Suppressor macrophage treated with lipopolysaccharide for 4 hours (primary cell): ENCODE results near the gene PRDM5.
A peak's percentile ranks its signal among the peaks of the same experiment; 100 is the strongest.

Experiments
- DNase-seq: peaks from one replicate; pipeline ENCODE4 v3.0.0-alpha.2; 2020

The PRDM5 gene

DNA sequence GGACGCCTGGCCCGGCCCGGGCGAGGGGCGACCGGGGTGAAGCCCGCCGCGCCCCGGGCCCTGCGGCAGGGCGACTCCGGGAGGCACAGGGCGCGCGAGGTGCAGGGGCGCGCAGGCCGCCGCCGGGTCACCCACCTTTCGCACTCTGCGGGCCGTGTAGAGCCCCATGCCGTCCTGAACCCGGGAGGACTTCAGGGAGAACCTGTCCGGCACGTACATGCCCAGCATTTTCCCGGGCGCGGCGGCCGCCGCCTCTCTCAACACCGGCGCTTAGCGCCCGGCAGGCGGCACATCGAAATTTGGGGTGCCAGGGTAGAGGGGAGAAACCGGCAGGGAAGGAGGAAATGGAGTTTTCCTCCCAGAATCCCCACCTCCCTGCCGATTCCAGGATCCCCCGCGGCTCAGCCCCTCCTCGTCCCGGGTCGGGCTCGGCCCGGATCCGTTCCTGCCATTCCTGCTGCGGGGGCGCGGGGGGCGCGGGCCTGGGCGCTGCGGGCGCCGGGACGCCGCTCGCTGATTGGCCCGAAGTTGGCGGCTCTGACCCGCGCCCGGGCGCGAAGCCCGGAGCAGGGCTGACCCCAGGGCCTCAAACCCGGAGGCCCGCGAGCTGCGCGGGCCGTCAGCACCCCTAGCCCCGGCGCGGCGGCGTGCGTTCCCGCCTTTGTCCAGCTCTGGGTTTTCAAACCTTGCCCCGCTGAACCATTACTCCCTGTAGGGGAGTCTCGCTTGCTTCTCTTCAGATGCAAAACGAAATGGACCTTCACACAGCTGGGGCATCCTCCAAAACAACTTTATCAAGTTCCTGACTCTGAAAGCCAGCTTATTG, at the start of gene PRDM5:
PRDM5 (minus strand) TSS at position 346 of the 826 bp plus-strand sequence; CDS start at position 228, 118 bp downstream.
- DNase-seq = no peak

DNA sequence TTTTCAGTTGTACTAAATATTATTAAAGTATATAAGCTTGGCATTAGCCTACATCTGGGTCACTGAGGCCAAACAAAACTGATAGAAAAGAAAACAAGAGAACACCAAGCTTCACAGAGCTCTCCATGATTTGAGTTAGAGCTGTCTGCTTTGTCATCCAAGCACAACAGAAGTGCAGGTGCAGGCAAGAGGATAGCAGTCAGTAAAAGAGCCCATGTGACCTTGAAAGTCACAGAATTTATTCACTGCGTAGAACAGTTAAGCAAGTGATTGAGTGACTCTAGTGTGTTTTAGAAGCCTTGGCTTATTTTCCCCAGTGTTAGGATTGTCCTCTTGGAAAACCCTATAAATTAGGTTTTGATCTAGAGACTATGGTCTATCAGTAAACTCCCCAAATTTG, 49.4 kb upstream of the PRDM5 start:
- DNase-seq = no peak

DNA sequence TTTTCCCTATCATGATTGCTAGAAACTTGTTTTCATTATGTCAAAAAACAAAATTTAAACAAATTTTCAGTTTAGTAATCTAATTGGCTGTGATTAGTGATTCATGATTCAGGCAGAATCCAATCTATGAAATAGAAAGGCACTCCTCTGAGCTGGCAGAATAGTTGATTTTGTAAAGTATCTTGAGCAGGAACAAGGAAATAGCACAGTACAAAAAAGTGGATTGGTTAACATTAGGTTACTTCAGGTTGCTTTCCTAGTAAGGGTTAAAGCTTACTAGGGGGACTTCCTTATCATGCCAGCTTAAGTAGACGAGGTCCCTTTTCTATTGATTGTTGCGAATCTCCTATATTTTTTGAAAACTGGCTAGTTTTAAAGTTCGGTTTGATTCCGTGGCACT, 43.4 kb upstream of the PRDM5 start:
- no peak for DNase-seq

DNA sequence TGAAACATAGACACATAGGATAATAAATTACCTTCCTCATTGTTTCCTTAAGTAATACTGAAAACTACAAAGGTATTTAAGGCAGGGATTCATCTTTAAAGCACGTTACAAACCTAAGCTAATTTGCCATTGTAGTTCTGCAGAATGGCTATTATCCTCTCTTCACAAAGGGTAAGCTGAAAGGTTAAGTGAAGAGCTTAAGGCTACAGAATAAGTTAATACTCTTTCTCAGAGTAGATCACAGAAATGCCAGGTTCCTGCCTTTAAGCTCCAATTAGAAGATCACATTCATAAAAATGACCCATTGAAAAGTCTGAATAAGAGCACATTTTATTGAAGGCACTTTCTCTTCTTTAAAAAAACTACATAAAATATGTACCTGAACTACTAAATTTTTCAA, 42.1 kb upstream of the PRDM5 start:
- DNase-seq = no peak

DNA sequence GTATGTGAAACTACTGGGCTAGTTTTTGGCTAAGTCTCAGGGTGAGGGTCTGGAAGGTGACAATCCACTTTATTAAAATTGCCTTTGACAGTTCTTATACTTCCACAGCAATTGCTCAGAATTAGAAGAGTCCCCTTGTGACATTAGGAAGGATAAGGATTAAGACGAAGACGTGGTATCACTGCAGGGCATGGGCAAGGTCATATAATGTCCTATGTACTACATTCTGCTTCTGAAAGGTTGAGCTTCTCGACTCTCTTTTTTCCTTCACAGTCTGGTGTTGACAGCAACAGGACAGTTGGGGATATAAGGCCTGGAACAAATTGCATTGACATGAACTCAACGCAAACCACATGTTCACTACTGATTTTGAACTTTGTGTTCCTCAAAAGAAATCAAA, 40.9 kb upstream of the PRDM5 start:
- no peak for DNase-seq

DNA sequence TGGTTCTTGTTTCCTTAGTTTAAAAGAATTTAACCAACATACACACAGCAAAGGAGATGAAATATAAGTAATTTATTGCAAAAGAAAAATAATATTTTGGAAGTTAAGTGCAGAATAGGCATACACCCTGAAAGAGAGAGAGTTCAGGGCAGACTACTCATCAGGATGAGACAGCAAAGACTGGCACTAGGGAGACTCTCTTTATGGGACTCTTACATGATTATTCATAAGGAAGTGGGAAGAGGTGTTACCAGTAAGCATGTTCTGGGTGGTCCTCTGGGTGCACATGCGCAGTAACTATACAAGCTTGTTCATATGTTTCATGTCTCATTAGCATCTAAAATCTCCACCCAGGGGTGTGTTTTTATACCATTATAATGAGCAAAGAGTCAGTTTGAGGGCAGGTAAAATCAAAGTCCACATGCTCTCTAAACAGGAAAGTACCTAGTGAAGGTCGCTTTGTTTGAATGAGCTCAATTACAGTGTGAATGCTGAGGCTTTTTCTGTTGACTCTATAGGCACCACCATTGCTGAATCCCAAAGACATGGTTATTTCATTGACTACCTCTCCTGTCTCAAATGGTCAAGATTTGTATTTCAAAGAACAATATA, 38.2 kb upstream of the PRDM5 start:
- no peak for DNase-seq

DNA sequence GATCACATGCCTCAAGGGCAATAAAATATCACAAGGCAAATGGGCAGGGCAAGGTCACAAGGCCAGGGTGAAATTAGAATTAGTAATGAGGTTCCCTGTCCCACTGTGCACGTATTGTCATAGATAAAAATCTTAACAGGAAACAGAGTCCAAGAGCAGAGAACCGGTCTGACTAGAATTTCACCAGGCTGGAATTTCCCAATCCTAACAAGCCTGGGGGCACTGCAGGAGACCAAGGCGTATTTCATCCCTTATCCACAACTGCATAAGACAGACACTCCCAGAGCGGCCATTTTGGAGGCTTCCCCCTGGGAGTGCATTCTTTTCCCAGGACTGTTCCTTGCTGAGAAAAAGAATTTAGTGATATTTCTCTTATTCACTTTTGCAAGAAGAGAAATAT, 25.9 kb upstream of the PRDM5 start:
- no peak for DNase-seq

DNA sequence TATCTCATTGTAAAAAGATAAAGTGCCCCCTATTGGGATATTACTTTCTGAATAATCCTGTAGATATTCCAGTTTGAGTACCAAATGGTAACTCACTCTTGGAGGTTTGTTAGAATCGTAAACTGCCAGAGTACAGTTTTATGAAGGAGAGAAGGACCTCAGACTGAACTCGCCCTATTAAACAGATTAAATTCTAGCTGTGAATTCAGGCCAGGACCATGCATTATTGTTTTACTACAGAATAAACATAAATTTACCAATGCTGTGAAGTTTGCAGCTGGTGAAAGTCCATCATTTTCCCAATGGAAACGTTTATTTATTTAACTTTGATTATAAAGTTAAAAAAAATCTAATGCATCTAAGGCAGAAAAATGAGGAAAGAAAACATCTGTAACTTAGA, 20.2 kb upstream of the PRDM5 start:
- no peak for DNase-seq

DNA sequence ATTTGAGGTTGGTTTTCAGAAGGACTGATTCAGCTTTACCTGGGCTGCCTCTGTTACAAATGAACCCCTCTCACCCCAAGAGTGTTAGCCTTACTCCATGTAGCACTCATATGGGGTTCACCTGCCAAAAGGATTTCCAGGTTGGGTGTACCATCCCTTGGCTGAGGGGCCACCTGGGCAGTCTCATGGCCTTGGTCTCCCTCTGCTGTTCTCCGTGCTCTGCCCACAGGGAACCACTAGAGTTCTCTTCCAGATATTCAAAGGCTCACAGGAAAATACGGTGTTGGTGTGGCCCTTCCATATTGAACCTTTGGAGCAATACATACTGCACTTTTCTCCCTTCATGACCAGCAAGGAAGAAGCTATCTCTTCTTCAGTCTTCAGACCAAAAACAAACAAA, 18.0 kb upstream of the PRDM5 start:
- DNase-seq = no peak

DNA sequence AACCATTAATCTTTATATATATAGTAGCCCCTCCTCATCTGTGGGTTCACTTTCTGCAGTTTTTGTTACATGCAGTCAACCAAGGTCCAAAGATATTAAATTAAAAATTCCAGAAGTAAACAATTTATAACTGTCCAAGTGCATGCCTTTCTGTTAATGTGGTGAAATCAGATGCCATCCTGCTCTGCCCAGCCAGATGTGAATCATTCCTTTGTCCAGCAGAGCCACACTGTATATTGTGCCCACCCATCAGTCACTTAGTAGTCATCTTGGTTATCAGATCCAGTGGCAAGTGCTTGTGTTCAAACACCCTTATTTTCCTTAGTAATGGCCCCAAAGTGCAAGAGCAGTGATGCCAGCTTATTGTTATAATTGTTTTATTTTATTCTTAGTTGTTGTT, 17.2 kb upstream of the PRDM5 start:
- DNase-seq = no peak

DNA sequence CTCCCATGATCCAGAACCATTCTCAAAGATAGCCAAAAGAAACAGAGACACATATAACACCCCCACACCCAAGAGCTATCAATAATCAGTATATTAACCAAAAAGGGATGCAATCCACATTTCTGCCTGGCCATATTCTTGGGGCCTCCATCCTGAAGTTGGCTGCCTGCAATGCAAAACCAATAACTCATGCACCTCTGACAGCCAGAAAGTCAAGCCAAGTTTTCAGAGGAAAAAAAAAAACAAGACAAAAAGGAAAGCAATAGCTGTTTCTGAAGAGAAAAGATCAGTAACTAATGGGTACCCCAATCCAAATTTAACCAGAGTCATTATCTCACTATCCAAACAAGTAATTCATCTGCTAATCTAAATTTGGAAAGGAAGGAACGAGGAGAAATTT, 7.3 kb upstream of the PRDM5 start:
- DNase-seq = no peak

DNA sequence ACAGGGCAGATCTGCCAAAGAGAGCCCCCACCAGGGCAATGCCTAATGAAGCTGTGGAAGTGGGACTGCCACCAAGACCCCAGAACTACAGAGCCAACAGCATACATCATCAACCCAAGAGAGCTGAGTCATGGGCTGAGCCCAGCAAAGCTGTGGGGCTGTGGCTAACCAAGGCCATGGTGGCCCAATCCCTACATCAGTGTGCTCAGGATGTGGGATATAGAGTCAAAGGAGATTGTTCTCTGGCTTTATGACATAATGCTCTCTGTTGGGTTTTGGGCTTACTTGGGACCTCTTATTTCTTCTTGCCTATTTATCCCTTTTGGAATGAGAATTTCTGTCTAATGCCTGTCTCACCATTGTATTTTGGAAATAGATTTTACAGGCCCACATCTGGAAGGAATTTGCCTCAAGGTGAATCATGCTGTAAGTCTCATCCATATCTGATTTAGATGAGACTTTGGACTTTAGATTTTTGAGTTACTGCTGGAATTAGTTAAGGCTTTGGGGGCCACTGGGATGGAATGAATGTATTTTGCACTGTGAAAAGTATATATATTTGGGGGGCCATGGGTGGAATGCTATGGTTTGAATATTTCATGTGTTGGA, 5.4 kb upstream of the PRDM5 start:
- no peak for DNase-seq

DNA sequence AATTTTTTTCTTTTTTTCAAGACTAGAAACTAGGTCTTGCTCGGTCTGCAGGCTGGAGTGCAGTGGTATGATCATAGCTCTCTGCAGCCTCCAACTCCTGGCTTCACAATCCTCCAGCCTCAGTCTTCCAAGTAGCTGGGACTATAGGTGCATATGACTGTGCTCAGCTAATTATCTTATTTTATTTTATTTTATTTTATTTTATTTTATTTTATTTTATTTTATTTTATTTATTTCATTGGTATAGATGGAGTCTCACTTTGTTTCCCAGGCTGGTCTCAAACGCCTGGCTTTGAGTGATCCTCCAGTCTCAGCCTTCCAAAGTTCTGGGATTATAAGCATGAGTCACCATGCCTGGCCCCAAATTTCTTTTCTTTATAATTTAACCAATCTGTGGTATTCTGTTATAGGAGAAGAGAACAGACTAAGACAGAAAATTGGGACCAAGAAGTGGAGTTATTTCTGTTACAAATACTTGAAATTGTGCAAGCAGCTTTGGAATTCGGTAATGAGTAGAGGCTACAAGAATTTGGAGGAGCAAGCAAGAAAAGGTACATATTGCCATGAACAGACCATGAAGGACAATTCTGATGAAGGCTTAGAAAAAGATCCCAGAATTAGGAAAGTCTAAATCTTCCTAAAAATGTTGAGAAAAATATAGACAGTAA, 4.0 kb upstream of the PRDM5 start:
- no peak for DNase-seq

DNA sequence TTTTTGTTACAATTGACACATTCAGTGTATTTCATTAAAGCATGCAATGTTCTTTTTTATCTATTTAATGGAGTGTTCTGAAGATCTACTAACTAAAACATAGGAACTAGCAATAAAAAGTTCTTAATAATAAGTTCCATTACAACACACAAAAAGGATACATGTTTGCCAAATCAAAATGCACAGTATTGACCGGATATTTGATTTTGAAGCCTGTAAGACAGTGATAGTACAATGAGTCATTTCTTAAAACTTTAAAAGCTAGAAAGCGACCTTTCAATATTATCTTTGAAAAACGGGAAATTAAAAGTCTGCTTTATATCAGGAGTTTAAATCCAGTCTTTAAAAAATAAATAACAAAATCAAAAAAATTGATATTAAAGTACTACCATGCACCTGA, 2.4 kb upstream of the PRDM5 start:
- no peak for DNase-seq

DNA sequence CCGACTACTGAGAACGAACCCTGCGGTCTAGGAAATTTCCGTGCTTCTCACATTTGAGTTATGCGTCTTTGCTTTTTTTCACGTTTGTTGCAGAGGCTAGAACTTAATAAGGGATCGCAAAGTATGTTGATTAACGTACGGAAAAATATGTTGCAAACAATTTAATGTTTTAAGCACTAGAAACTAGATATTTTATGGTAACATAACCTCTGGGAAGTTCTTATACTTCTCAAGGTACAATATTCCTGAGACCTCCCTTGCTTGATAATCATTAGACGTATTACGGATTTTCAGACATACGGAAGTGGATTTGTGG, 639 bp upstream of the PRDM5 start:
- DNase-seq = no peak

DNA sequence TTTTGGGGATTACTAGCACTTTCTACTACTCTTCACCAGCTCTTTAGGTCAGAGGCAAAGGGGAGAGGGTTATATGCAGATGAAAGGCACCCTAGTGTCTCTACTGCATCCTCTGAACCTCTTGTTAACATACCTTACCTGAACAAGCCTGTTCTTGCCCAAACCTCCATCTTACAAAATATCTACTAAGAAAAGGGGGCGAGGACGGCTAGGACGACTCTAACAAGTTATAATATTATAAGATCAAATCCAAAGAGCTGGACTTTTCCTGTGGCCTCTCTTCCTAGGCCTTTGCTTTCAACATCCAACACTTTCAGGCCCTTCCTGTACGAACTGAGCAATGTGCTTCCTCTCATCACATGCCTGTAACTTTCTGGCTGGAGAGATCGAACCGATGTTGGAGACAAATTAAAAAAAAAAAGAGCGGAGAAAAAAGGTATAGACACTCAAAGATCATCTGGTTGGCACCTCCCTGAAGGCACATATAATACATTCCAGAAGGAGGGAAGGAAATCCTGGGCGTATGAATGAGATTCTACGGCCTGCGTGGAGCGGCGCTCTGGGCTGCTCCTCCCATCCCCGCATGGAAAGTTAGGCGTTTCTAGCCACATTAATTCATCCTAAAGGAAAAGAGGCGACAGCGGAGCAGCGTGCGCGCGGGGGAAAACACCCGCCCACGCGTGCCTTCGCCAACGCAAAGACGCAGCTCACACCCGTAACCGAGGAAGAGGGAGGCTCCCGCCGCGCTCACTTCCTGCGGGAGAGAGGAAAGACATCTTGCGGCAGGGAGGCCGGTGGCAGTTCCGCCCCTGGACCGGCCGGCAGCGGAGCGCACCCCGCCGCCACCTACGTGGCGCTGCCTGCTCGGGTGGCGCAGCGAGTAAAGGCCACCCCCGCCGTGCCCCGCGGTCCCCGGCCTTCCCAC, 808 bp downstream of the PRDM5 start:
- DNase-seq = peak; percentile 14

DNA sequence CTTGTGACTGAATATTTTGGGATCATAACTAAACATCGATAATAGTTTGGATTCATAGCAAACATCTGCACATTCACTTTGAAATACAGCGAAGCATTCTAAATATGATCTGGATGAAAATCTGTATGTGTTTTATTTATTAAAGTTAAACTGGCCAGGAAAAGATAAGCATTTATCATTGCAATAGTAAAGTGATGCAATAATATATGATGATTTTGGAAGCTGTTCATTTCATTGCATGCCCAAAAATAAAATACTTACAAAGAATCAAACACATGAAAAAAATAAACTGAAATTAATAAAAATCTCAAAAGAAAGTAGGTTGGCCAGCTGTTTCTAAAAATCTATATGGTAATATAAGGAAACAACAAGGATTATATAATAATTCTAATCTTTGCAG, 1.9 kb downstream of the PRDM5 start:
- DNase-seq = no peak

DNA sequence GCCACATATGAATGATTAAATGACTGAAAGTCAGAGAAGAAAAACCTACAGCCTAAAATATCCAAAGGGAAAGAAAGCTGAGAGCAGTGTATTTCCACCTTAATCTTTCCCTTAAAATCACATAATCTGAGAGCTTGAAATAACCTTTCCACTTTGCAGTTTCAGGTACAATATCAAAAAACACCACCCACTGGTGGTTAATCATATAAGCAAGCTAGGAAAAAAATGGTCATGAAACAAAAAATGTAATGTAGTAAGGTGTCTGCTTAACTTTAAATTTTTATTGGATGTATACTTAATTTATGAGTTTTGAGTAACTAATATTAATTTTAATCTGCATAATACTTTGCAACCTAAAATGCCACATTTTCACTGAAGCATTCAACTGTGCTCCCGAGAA, 3.2 kb downstream of the PRDM5 start:
- DNase-seq = no peak

DNA sequence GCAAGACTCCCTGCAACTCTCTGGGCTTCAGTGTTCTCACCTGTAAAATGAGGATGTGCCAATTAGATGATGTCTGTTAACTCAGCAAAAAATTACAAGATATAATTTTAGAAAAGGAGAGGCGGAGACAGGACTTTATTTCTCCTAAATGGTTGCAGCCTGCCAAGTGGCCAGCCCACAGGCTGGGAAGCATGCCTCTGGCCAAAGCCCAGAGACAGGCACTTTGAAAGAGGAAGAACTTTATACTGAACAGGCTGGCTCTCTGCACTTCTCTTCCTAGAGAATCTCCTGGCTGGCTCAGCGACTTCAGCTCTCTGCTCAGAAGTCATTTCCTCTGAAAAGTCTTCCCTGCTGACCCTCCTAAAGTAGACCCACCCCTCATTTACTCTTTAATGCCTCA, 3.7 kb downstream of the PRDM5 start:
- no peak for DNase-seq

DNA sequence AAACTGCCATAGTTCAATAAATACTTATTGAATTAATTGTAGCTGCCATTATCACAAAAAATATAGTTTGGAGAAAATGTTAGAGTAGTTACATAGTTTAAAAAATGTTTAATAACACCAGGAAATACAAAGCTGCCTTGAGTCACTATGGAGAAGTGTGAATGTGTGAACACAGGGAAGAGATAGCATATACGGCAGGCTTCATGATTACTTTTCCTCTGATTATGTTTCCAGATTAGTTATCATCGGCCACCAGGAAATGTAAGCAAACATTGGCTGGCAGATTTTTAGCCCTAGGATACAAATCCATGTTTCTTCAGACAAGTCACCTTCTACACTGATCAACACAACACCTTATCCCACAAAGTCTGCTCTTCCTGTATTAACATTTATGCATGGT, 4.4 kb downstream of the PRDM5 start:
- DNase-seq = no peak

DNA sequence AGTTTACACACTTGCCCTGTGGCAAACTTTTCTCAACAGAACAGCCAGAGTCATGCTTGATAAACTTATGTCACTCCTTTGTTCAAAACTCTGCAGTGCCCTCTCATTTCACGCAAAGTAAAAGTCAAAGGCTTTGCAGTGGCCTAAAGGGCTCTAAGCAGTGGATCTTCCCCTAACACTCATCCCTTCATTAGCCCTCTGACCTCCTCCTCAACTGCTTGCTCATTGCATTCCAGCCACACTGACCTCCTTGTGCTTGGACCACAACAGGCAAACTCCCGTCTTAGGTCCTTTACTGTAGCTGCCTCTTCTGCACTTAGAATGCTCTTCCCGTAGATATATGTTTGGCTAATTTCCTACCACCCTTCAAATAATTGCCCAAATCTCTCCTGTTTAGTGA, 5.6 kb downstream of the PRDM5 start:
- no peak for DNase-seq

DNA sequence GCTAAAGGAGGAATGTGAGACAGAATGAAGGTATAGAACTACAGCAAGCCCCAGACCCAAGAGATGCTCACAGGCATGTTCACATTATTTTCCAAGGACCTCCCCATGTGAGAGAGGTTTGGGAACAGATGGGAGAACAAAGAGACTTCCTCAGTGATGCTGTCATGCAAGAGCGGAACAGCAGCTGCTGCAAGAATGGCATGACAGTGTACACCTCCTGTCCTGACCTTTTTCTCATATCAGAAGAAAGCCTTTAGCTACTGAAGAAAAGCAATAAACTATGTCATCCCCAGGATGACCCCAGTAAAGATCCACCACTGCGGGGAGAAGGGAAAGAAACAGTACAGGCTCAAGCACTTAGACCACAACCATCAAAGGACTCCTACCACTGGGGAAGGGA, 7.2 kb downstream of the PRDM5 start:
- no peak for DNase-seq

DNA sequence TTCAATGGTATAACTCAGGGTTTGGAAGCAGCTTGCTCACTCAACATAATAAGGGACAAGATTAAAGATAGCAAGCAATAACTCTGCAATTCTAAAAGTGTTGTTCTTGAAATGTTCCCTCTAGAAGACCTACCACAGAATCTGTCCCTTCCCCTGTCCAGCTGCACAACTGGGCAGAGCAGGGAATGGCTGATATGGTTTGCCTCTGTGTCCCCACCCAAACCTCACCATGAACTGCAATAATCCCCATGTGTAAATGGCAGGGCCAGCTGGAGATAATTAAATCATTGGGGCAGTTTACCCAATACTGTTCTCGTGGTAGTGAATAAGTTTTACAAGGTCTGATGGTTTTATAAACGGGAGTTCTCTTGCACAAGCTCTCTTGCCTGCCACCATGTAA, 19.1 kb downstream of the PRDM5 start:
- DNase-seq = no peak
